Measurements from ENCODE around the gene TLR10.

Gene TLR10

DNA sequence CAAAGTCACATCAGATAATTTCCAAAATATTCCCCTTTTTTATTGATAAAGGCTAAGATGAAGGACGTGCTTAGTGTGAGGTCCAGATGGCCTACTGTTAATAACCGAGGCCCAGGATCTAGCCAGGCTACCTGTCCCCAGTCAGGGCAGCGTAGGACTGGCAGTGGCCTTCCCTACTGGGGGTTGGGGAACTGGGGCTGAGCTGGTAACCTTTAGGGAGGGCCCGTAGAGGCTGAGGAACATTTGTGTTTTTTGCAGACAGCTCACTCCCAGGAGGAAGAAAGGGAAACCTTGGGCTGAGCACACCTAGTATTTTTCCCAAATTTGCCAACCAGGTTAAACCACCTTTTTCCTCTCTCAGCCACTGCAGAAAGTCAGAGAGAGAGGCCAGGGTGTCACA lies 59.7 kb downstream of the TLR10 start:
- DNase-seq (ENCODE audit: low read depth) = no peak
- no peak overlapping the region for H3K4me3 ChIP-seq (ENCODE audit: control insufficient read depth, low read depth, low read length)
- TF ChIP-seq, protein P1, sequence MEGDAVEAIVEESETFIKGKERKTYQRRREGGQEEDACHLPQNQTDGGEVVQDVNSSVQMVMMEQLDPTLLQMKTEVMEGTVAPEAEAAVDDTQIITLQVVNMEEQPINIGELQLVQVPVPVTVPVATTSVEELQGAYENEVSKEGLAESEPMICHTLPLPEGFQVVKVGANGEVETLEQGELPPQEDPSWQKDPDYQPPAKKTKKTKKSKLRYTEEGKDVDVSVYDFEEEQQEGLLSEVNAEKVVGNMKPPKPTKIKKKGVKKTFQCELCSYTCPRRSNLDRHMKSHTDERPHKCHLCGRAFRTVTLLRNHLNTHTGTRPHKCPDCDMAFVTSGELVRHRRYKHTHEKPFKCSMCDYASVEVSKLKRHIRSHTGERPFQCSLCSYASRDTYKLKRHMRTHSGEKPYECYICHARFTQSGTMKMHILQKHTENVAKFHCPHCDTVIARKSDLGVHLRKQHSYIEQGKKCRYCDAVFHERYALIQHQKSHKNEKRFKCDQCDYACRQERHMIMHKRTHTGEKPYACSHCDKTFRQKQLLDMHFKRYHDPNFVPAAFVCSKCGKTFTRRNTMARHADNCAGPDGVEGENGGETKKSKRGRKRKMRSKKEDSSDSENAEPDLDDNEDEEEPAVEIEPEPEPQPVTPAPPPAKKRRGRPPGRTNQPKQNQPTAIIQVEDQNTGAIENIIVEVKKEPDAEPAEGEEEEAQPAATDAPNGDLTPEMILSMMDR (IDR thresholded peaks at IDR 0.05; ENCODE audit: control insufficient read depth, insufficient read depth, low read depth, low read length, missing control alignments) = no peak
